PC-3 (cell line): Measurements from ENCODE around the gene VCAN. TPM values are rescaled to one million over a fixed set of nuclear protein-coding genes. Genes with fewer than 3 reads are reported as not detected.

Experiments
- ATAC-seq: fragments of 200-7000 bp; cut with Tn5 transposase; 2 replicates; pipeline ENCODE4 v1.9.1; 2020; ENCODE audit warnings: mild to moderate bottlenecking, moderate library complexity
- BruUV-seq: library from RNA; stranded (reverse); fragments of 400-500 nt; replicated peaks from 2 replicates; lab custom pipeline; 2021; lab: Mats Ljungman, UMichigan
- CTCF ChIA-PET: fragments of 300-600 bp; sonication (Branson Sonifier 250); formaldehyde crosslinking; loops from one replicate; lab custom pipeline; 2022; ENCODE audit warnings: antibody characterized with exemption; lab: Charles Lee
- POLR2A ChIA-PET: fragments of 300-600 bp; sonication (Branson Sonifier 250); formaldehyde crosslinking; loops from one replicate; lab custom pipeline; 2022; ENCODE audit warnings: antibody characterized with exemption; ENCODE audit not compliant: unreplicated experiment; lab: Charles Lee
- DNase-seq: peaks from one replicate; pipeline ENCODE4 v3.0.0-alpha.2; 2015
- H2AFZ ChIP-seq: fragments of 300-600 bp; sonication (generic); 2 replicates; pipeline ENCODE4 v1.6.0; 2016; ENCODE audit warnings: antibody characterized with exemption, low read length
- H3F3A ChIP-seq: fragments of 300-600 bp; sonication (generic); one replicate; pipeline ENCODE4 v1.6.0; 2017; ENCODE audit warnings: antibody characterized with exemption, low read length, control low read depth, mild to moderate bottlenecking; ENCODE audit not compliant: unreplicated experiment
- H3K27ac ChIP-seq: fragments of 300-600 bp; sonication (generic); 2 replicates; pipeline ENCODE4 v1.5.1; 2016; ENCODE audit warnings: mild to moderate bottlenecking, low read length
- H3K27me3 ChIP-seq: fragments of 300-600 bp; sonication (generic); 2 replicates; pipeline ENCODE4 v1.6.1; 2016; ENCODE audit warnings: low read length, mixed read lengths
- H3K36me3 ChIP-seq: fragments of 300-600 bp; sonication (generic); 2 replicates; pipeline ENCODE4 v1.6.1; 2016; ENCODE audit warnings: low read depth, mixed run types, low read length, mixed read lengths
- H3K4me1 ChIP-seq: fragments of 300-600 bp; sonication (generic); 2 replicates; pipeline ENCODE4 v1.5.1; 2016; ENCODE audit warnings: low read length; ENCODE audit not compliant: insufficient read depth
- H3K4me2 ChIP-seq: fragments of 300-600 bp; sonication (generic); 2 replicates; pipeline ENCODE4 v1.6.0; 2016; ENCODE audit warnings: low read length
- H3K4me3 ChIP-seq: fragments of 300-600 bp; sonication (generic); 2 replicates; pipeline ENCODE4 v1.5.1; 2016; ENCODE audit warnings: mild to moderate bottlenecking, low read length, mixed read lengths
- H3K79me2 ChIP-seq: fragments of 300-600 bp; sonication (generic); 2 replicates; pipeline ENCODE4 v1.6.1; 2017; ENCODE audit warnings: low read length, mixed read lengths
- H3K9ac ChIP-seq: fragments of 300-600 bp; sonication (generic); 2 replicates; pipeline ENCODE4 v1.6.0; 2016; ENCODE audit warnings: mild to moderate bottlenecking, low read length
- H3K9me2 ChIP-seq: fragments of 300-600 bp; sonication (generic); replicated peaks from 2 replicates; pipeline ENCODE4 v1.6.1; 2016; ENCODE audit warnings: mixed run types, low read length, mixed read lengths
- H3K9me3 ChIP-seq: fragments of 300-600 bp; sonication (generic); 2 replicates; pipeline ENCODE4 v1.6.1; 2016; ENCODE audit warnings: low read length, mixed read lengths
- H4K20me1 ChIP-seq: fragments of 300-600 bp; sonication (generic); 2 replicates; pipeline ENCODE4 v1.6.1; 2016; ENCODE audit warnings: low read length, mixed read lengths
- CTCF ChIP-seq: fragments of 300-600 bp; sonication (generic); conservative IDR thresholded peaks from 2 replicates; pipeline ENCODE4 v1.5.1; 2017; ENCODE audit warnings: antibody characterized with exemption, low read depth, mild to moderate bottlenecking, low read length
- EZH2 ChIP-seq: fragments of 300-600 bp; sonication (generic); IDR thresholded peaks from one replicate; pipeline ENCODE4 v1.6.1; 2017; ENCODE audit warnings: antibody characterized with exemption, mild to moderate bottlenecking, low read length; ENCODE audit not compliant: unreplicated experiment
- EZH2phosphoT487 ChIP-seq: fragments of 300-600 bp; sonication (generic); IDR thresholded peaks from 2 replicates; pipeline ENCODE4 v1.6.1; 2018; ENCODE audit warnings: mild to moderate bottlenecking, antibody characterized with exemption, low read length, borderline replicate concordance
- intact Hi-C: fragments of 100-400 bp; cut with micrococcal nuclease; formaldehyde crosslinking; loops from 2 replicates; pipeline ENCODE4 v1.9.0; 2023
- total RNA-seq: library from RNA; depleted of rRNA; stranded (reverse); fragments of >200 nt; gene quantifications from 2 replicates; pipeline ENCODE4 v1.2.3, GENCODE V29; 2014

Gene VCAN
- total RNA-seq, 1 experiment from 2014 or later, result 6.2 TPM

- H3K79me2 ChIP-seq, result no peaks in the 10 kb centered on the region
- POLR2A ChIA-PET, result no interaction called here
- intact Hi-C loops, result no loop called here
- H3K4me1 ChIP-seq, result no peaks in the 10 kb centered on the region
- H2AFZ ChIP-seq, result no peak overlapping the region
- no peaks in the 10 kb centered on the region for H3K9me3 ChIP-seq
- no peak for TF ChIP-seq CTCF
- no peak for TF ChIP-seq EZH2phosphoT487
- no peak for TF ChIP-seq EZH2
- DNase-seq (no peak), ATAC-seq (no peak)
- no peaks in the 10 kb centered on the region for H4K20me1 ChIP-seq
- no peak overlapping the region for H3K4me2 ChIP-seq
- H3K9me2 ChIP-seq, result no peaks in the 10 kb centered on the region
- no peak overlapping the region for H3K9ac ChIP-seq
- H3F3A ChIP-seq, result no peaks in the 10 kb centered on the region
- no peak overlapping the region for H3K4me3 ChIP-seq
- CTCF ChIA-PET, result no interaction called here
- H3K27me3 ChIP-seq, result no peaks in the 10 kb centered on the region
- H3K36me3 ChIP-seq, result no peaks in the 10 kb centered on the region
- H3K27ac ChIP-seq, result no peak overlapping the region
- no TSS peak for BruUV-seq
Observed at GRCh38 chr5:83523929-83524328, 52.4 kb downstream of the VCAN start.

GRCh38 chr5:83524345-83524744 lies 52.8 kb downstream of the VCAN start:
- Histone ChIP-seq H3K4me1 (no peaks in the 10 kb centered on the region), H3K36me3 (no peaks in the 10 kb centered on the region), H3K27me3 (no peaks in the 10 kb centered on the region), H3K27ac (no peak overlapping the region), H3K9ac (no peak overlapping the region), H3K9me3 (no peaks in the 10 kb centered on the region), H3K4me3 (no peak overlapping the region), H3K9me2 (no peaks in the 10 kb centered on the region), H2AFZ (no peak overlapping the region), H3K4me2 (no peak overlapping the region), H3K79me2 (no peaks in the 10 kb centered on the region), H3F3A (no peaks in the 10 kb centered on the region), H4K20me1 (no peaks in the 10 kb centered on the region)
- CTCF ChIA-PET, result no interaction called here
- no TSS peak for BruUV-seq
- ATAC-seq (no peak), DNase-seq (no peak)
- POLR2A ChIA-PET, result no interaction called here
- intact Hi-C loops, result no loop called here
- TF ChIP-seq CTCF, result no peak
- TF ChIP-seq EZH2phosphoT487, result no peak
- TF ChIP-seq EZH2, result no peak

GRCh38 chr5:83524991-83525390 lies 53.4 kb downstream of the VCAN start:
- H3K4me2 ChIP-seq, result no peak overlapping the region
- no peaks in the 10 kb centered on the region for H3K4me1 ChIP-seq
- H4K20me1 ChIP-seq, result no peaks in the 10 kb centered on the region
- no peak for TF ChIP-seq CTCF
- no peak for TF ChIP-seq EZH2phosphoT487
- TF ChIP-seq EZH2, result no peak
- DNase-seq (no peak), ATAC-seq (peak; percentile 66)
- H2AFZ ChIP-seq, result no peak overlapping the region
- H3K79me2 ChIP-seq, result no peaks in the 10 kb centered on the region
- H3K27me3 ChIP-seq, result no peaks in the 10 kb centered on the region
- H3K9ac ChIP-seq, result no peak overlapping the region
- H3K9me3 ChIP-seq, result no peaks in the 10 kb centered on the region
- no peaks in the 10 kb centered on the region for H3K9me2 ChIP-seq
- no TSS peak for BruUV-seq
- H3K4me3 ChIP-seq, result no peak overlapping the region
- no peaks in the 10 kb centered on the region for H3F3A ChIP-seq
- intact Hi-C loops, result no loop called here
- ChIA-PET POLR2A (no interaction called here), CTCF (interaction anchor here (0.7 kb wide), 1 partner anchor 25 kb away, joined by 11 read pairs; no protein-coding TSS in a partner anchor)
- no peaks in the 10 kb centered on the region for H3K36me3 ChIP-seq
- H3K27ac ChIP-seq, result no peak overlapping the region
